GM10266 (cell line): ENCODE results near the gene IRS2.

Experiments
- DNase-seq: peaks from one replicate; pipeline ENCODE4 v3.0.0; 2012; ENCODE audit errors: extremely low spot score
- CTCF ChIP-seq: IDR thresholded peaks from 2 replicates; pipeline ENCODE4 v1.5.1; 2012; ENCODE audit warnings: mild to moderate bottlenecking, low read depth; ENCODE audit not compliant: control insufficient read depth, insufficient read depth; ENCODE audit errors: missing control alignments

The IRS2 gene

GRCh38 chr13:109768616-109769015 lies 17.8 kb downstream of the IRS2 start:
- DNase-seq = no peak
- no peak for TF ChIP-seq CTCF

GRCh38 chr13:109768176-109768575 lies 18.2 kb downstream of the IRS2 start:
- no peak for DNase-seq
- no peak for TF ChIP-seq CTCF

GRCh38 chr13:109767023-109767422 lies 19.4 kb downstream of the IRS2 start:
- no peak for DNase-seq
- no peak for TF ChIP-seq CTCF

- DNase-seq = no peak
- TF ChIP-seq CTCF = no peak
These were observed 21.7 kb downstream of the IRS2 start for GRCh38 chr13:109764470-109765291.

GRCh38 chr13:109764045-109764444 lies 22.3 kb downstream of the IRS2 start:
- TF ChIP-seq CTCF = no peak
- no peak for DNase-seq

- DNase-seq = no peak
- TF ChIP-seq CTCF = no peak
These were observed 23.6 kb downstream of the IRS2 start for GRCh38 chr13:109762791-109763190.

GRCh38 chr13:109761695-109762094 lies 24.7 kb downstream of the IRS2 start:
- no peak for DNase-seq

More at GRCh38 chr13:109761695-109762094, 24.7 kb downstream of the IRS2 start:
- no peak for TF ChIP-seq CTCF
